Tibial nerve (tissue), 4 donors: ENCODE results near the gene DNAI7. TPM values are rescaled to one million over a fixed set of nuclear protein-coding genes. Genes with fewer than 3 reads are reported as not detected.

Source experiments
- DNase-seq, 2 donors: peaks; one replicate each; pipeline ENCODE4 v3.0.0-alpha.2; 2019; ENCODE audit warnings: low spot score in 2 of 2
- H3K27ac ChIP-seq, 4 donors: fragments of 200-600 bp; sonication (generic) in 3 of 4; one replicate each; pipeline ENCODE4 v1.5.1; 2017 to 2019; ENCODE audit warnings: mild to moderate bottlenecking in 1 of 4
- H3K27me3 ChIP-seq, 2 donors: fragments of 200-600 bp; sonication (generic) in 1 of 2; one replicate each; pipeline versions ENCODE4 v1.5.1 to v1.6.0; 2017 to 2019
- H3K36me3 ChIP-seq, 3 donors: fragments of 200-600 bp; sonication (generic); one replicate each; pipeline ENCODE4 v1.5.1; 2018 to 2019
- H3K4me1 ChIP-seq, 4 donors: fragments of 200-600 bp; sonication (generic) in 3 of 4; one replicate each; pipeline ENCODE4 v1.5.1; 2017 to 2019
- H3K4me3 ChIP-seq, 4 donors: fragments of 200-600 bp; sonication (generic) in 3 of 4; one replicate each; pipeline ENCODE4 v1.5.1; 2017 to 2019; ENCODE audit warnings: mild to moderate bottlenecking in 1 of 4, moderate library complexity in 1 of 4
- H3K9me3 ChIP-seq, 4 donors: fragments of 200-600 bp; sonication (generic) in 3 of 4; one replicate each; pipeline ENCODE4 v1.5.1; 2017 to 2019
- CTCF ChIP-seq, 5 experiments: fragments of 200-600 bp in 3 of 5; fragments of 450-650 bp in 2 of 5; sonication (generic) in 3 of 5; IDR thresholded peaks; one replicate each; pipeline ENCODE4 v1.5.1; 2016 to 2019; ENCODE audit warnings: antibody characterized with exemption in 5 of 5, mild to moderate bottlenecking in 3 of 5, moderate library complexity in 2 of 5
- EP300 ChIP-seq, 2 donors: sonication (generic); formaldehyde crosslinking; IDR thresholded peaks; one replicate each; pipeline ENCODE4 v1.6.1; 2017; ENCODE audit warnings: antibody characterized with exemption in 2 of 2, mild to moderate bottlenecking in 1 of 2
- POLR2A ChIP-seq, 2 donors: fragments of 450-650 bp; IDR thresholded peaks; one replicate each; pipeline ENCODE4 v1.6.1; 2017; ENCODE audit warnings: antibody characterized with exemption in 2 of 2, mild to moderate bottlenecking in 2 of 2, moderate library complexity in 2 of 2
- WGBS, 2 donors: methylation state at CpG; one replicate each; pipeline ENCODE4 v1.1.5; 2018; 5-methylcytosine and 5-hydroxymethylcytosine counted together
- total RNA-seq, 4 donors: library from RNA; depleted of rRNA; stranded (reverse); fragments of >200 nt; gene quantifications; one replicate each; pipeline ENCODE4 v1.1.0, GENCODE V29; 2016

DNAI7 gene
- total RNA-seq, 4 donors from 2014 or later, result 0.21 to 2.0 TPM; not detected in 2

- no peak overlapping the region for H3K27ac ChIP-seq
- no peaks in the 10 kb centered on the region for H3K27me3 ChIP-seq
- TF ChIP-seq CTCF (IDR thresholded peaks at IDR 0.05) (no peak), POLR2A (IDR thresholded peaks at IDR 0.05) (no peak), EP300 (IDR thresholded peaks at IDR 0.05) (no peak)
- no peak overlapping the region for H3K4me3 ChIP-seq
- 93 to 96% methylated on average over 5 of the region's 5 CpGs for whole genome bisulfite sequencing, 2 donors
- no peaks in the 10 kb centered on the region for H3K36me3 ChIP-seq
- H3K4me1 ChIP-seq, result no peaks in the 10 kb centered on the region
- DNase-seq, result no peak
- no peaks in the 10 kb centered on the region for H3K9me3 ChIP-seq
Observed at GRCh38 chr12:25079393-25079792, 115.6 kb downstream of the DNAI7 start.

DNA sequence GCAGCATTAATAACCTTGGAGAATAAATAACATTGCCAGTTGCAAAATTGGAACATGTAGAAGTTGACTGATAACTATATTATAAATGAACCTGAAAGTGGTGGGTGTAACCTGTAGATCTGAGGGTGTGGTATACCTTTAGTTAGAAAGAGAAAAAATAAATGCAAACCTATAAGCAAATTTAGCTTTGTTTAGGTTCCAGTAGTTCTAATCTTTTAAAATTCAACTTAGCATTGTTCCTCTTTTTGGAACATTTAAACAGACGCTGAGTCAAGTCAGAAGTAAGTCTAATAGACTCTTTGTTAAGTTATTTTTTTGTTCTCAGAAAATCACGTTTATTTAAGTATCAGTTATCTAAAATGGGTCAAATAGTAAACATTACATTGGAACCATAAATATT, 120.0 kb downstream of the DNAI7 start:
- H3K36me3 ChIP-seq, result no peaks in the 10 kb centered on the region
- no peak overlapping the region for H3K27ac ChIP-seq

GRCh38 chr12:25074113-25074512, 120.8 kb downstream of the DNAI7 start:
- Histone ChIP-seq H3K27me3 (no peaks in the 10 kb centered on the region), H3K4me3 (no peak overlapping the region), H3K4me1 (no peaks in the 10 kb centered on the region), H3K27ac (no peak overlapping the region), H3K9me3 (no peaks in the 10 kb centered on the region), H3K36me3 (no peaks in the 10 kb centered on the region)
- DNase-seq, result no peak
- TF ChIP-seq CTCF (IDR thresholded peaks at IDR 0.05) (no peak), POLR2A (IDR thresholded peaks at IDR 0.05) (no peak), EP300 (IDR thresholded peaks at IDR 0.05) (no peak)
- WGBS, 2 donors, result 62 to 74% methylated on average over 3 of the region's 3 CpGs

More for the DNA sequence above, 120.0 kb downstream of the DNAI7 start:
- 55 to 58% methylated on average over 2 of the region's 2 CpGs for WGBS, 2 donors
- TF ChIP-seq EP300 (IDR thresholded peaks at IDR 0.05) (no peak), POLR2A (IDR thresholded peaks at IDR 0.05) (no peak), CTCF (IDR thresholded peaks at IDR 0.05) (no peak)
- no peak for DNase-seq
- H3K4me1 ChIP-seq, result no peaks in the 10 kb centered on the region
- H3K4me3 ChIP-seq, result no peak overlapping the region
- H3K27me3 ChIP-seq, result no peaks in the 10 kb centered on the region
- no peaks in the 10 kb centered on the region for H3K9me3 ChIP-seq

DNA sequence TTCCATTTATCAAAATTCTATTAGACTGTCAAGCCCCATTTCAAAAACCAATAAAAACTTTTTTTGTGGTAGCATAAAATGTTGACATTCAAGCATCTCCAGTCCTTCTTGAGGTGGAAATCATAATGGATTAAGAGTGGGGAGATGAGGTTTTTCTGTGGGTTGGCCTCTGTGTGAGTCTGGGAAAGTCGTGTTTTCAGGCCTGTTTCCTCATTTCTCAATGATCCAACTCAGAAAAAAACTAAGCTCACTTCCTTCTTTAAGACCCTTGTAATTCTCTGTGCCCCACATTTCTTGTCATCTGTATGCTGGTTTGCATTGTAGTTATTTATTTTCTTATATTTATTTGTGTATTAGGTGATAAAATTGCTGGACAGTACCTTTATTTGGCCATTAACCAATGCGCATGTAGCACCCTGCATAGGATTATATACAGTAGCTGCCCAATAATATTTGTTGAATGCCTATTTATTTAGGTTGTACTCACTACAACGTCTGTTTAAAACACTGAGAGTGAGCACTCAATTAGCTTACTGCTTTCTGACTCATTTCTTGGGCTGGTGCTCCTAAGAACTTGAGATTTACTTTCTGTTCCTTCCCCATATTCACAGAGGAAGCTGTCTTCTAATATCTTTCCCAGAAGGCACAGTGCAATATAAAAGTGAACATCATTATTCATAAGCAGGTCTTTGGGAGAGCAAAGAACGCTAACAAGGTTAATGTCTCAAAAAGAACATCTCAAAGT, 121.9 kb downstream of the DNAI7 start:
- Histone ChIP-seq H3K36me3 (no peaks in the 10 kb centered on the region), H3K27me3 (no peaks in the 10 kb centered on the region), H3K27ac (peak overlapping the region in 1 of 4 donors; percentile 43), H3K4me1 (no peaks in the 10 kb centered on the region), H3K4me3 (no peak overlapping the region), H3K9me3 (no peaks in the 10 kb centered on the region)
- DNase-seq, result no peak
- WGBS, 2 donors, result 67 to 73% methylated on average over 4 of the region's 4 CpGs
- TF ChIP-seq CTCF (IDR thresholded peaks at IDR 0.05) (no peak), POLR2A (IDR thresholded peaks at IDR 0.05) (no peak), EP300 (IDR thresholded peaks at IDR 0.05) (no peak)

- Histone ChIP-seq H3K27ac (peak overlapping the region in 2 of 4 donors; percentile 14 to 22), H3K4me1 (no peaks in the 10 kb centered on the region), H3K27me3 (no peaks in the 10 kb centered on the region), H3K4me3 (no peak overlapping the region), H3K36me3 (no peaks in the 10 kb centered on the region), H3K9me3 (no peaks in the 10 kb centered on the region)
- WGBS, 2 donors, result 18 to 19% methylated on average over 1 of the region's 1 CpG
- no peak for TF ChIP-seq POLR2A (IDR thresholded peaks at IDR 0.05)
- TF ChIP-seq CTCF (IDR thresholded peaks at IDR 0.05), result no peak
- TF ChIP-seq EP300 (IDR thresholded peaks at IDR 0.05), result no peak
- no peak for DNase-seq
Observed at GRCh38 chr12:25071366-25071765, 123.6 kb downstream of the DNAI7 start.
